GM21423 (cell line): ENCODE measurements around the gene GRIFIN.
"Not testable (repeated sequence)": the region's sequence is repeated elsewhere in the genome, so short reads cannot be mapped to it uniquely, and the experiment has no call there.

ENCODE experiments used
- ATAC-seq: cut with Tn5 transposase; IDR thresholded peaks from one replicate; pipeline ENCODE4 v1.9.1; 2021; ENCODE audit warnings: mild to moderate bottlenecking, moderate library complexity; ENCODE audit not compliant: unreplicated experiment

GRIFIN gene

DNA sequence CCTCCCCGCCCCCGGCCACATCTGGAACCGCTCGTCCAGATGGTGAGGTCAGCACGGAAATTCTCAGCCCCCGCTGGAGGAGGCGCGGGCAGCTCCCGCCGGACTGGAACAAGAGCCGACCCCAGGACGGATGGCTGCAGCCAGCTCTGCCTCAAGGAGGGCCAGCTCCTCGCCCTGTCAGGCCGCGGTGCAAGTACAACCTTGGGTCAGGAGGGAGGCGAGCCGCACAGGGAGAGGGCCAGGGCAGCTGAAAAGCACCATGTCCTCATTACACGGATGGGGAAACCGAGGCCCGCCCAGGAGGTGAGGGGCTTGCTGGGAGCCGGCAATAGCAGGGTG, 3.8 kb upstream of the GRIFIN start:
- no peak for ATAC-seq

DNA sequence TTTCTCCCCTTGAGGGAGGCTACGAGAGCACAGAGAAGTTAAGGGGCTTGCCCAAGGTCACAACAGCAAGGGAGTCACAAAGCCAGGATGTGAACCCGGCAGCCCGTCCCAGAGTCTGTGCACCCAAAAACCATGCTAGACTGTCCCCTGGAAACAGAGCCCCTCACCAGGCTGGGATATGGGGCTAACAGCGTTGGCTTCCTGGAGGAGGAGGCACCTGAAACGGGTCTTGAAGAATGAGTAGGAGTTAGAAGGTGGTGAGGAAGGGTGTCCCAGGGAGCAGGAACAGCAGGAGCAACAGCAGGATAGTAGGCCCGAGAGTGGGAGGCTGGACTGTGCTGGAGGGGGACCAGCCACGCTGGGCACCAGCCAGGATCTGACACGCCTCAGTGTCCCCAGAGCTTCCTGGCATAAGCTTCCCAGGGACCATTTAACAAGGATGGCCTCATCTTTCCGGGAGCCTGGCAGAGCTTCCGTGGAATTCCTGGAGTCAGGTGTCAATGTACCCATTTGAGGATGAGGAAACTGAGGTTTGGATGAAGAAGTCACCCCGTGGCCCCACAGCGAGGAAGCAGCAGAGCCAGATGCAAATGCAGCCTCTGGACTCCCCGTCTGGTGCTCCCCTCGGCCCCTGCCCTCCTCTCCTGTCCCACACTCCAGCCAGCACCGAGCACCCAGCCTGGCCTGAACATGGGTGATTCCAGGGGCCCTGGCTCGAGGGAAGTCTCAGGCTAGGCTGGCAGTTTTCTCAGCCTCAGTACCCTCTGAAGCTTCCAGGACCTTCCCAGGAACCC, 3.3 kb upstream of the GRIFIN start:
- no peak for ATAC-seq

DNA sequence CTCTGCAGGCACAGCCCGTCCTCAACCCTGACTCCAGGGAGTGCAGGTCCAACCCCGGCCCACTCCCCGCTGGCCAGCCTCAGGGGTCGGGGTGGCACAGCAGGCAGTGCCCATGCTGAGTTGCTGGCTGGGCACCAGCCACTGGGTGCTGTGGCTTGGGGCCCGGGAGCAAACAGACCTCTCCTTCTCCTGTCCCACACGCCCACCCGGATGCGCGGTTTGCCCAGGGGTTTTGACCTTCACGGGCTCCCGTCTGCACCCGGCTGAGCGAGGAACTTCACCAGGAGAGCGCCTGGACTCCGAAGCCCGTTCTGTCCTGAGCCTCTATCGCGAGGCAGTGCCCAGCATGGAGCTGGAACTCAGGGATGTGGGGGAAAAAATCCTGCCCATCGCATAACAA, 2.6 kb upstream of the GRIFIN start:
- no peak for ATAC-seq

DNA sequence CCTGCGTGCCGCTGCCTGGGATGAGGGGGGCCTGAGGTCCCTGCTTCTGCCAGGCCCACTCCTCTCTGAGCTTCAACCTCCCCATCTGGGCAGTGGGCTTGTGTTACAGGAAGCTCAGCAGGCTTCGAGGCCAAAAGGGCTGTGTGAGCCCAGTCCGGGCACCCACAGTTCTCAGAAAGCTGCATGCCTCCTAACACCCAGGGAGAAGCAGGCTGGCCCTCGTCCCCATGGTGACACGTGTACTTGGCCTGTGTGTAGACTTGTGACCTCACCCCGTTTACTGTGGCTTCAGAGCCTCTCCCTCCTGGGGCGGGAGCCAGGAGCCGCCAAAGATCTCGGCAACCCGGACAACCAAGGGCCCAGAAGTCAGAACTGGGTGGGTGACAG, 2.2 kb upstream of the GRIFIN start:
- ATAC-seq = no peak

DNA sequence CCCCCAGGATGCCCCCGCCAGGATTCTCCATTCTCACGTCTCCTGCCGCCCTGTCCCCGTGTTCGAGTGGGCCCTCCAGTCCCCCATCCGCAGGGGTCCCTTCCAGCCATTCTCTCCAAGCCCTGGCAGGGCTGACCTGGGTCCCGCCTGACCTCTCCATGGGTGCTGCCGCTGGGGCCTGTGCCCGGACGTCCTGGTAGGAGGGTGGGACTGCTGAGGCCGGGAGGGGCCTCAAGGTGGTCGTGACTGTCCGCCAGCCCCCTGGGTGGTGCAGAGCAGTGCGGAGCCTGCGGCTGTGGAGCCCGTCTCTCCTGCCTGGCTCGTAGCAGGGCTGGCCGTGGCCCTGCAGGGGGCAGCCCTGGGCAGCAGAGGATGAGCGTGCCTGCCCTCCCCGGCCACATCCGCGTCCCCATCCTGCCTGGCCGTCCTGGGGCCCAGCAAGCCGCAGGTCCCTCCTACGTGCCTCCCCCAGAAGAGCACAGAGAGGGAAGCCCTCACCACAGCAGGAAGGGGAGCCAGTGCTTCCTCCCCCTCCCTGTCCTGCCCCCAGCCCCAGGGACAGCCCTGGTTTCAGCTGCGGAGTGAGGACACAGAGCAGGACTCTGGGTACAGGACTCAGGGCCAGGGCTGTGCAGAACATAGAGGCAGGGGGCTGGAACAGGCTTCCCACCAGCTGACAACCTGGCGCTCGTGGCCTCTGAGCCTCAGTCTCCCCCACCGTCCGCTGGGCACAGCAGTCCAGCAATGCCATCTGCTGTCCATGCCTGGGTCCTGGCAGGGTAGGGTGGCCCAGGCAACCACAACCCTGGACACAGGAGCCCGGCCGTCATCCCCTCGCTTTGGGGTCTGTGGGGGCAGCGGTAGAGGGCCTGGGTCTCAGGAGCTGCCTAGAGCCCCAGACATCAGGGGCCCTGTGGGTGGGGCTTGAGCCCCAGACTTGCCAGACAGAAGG, 1.5 kb upstream of the GRIFIN start:
- peak; percentile 77 for ATAC-seq

DNA sequence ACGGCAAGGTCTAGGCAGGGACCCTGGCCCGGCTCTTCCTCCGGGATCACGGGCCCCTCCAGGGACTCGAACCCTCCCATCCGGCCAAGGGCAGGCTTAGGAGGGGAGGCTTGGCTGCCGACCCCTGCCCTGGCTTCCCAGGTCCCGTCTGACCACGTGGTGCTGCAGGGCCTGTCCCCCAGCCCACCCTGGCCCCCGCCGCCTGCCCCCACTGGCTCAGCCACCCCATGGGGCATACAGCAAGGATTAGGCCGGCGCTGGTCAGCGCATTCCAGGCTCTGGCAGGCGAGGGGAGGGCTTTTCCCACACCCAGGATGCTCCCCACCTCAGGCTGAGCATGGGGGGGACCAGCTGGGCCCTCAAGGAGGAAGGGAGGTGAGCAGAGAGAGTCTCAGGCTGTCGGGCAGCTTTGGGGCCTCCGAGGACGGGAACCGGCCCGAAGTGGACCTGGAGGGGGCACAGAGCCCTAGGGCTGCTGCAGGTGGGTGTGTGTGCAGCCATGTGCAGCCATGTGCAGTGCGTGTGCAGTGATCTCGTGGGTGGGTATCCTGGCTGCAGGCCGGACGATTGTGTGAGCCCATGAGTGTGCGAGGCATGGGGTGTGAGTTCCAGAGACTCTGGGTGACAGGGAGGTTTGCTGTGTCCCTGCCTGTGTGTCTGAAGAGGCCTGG, 713 bp upstream of the GRIFIN start:
- no peak for ATAC-seq

DNA sequence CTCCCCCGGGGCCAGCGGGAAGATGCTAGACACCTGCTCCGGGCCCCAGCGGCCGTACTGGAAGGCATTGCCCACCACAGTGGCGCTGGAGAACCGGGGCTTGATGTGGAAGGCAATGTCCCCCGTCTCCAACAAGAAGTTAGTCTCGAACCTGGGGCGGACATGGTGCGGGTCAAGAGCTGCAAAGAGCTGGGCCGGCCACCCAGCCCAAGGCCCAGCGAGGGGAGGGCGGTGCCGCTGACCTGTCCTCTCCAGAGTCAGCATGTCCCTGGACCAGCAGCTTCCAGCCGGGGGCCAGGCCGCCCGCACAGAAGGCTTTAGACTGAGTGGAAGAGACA, 551 bp downstream of the GRIFIN start:
- no peak for ATAC-seq

DNA sequence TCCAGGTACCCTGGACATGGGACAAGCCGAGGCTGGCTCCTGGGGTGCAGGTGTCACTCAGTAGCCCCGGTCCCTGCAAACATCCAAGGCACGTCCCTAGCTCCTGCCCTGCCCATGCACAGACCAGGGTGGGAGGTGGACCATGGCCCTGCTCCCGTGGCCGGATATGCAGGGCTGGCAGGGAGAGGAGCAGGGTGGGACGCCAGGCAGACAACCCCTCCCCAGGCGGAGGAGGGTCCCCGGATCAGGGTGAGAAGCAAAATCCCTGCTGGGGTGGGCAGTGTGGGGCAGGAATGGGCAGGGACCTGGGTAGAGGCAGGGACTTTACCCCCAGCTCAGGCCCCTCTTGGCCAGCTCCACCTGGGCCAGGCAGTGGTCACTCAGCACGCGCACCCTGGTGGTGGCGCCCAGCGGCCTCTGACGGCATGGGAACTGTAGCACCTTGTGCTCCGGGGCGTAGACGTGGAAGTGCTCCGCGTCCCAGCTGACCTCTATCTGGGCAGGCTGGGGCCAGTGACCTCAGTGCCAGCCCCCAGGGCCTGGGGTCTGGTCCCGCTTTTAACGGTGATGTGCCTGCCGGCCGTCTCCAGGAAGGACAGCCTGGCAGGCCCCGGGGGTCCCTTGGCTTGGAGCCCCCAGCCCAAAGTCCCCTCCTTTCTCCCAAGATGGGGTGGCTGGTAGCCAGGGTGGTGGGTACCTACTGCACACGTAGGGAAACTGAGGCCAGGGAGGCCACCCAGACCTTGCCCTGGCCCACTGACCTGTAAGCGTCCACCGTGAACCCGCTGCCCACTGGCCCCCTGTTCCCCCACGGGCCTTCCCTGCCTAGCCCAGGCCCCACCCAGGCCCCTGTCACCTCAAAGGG, 1.2 kb downstream of the GRIFIN start:
- no peak for ATAC-seq

DNA sequence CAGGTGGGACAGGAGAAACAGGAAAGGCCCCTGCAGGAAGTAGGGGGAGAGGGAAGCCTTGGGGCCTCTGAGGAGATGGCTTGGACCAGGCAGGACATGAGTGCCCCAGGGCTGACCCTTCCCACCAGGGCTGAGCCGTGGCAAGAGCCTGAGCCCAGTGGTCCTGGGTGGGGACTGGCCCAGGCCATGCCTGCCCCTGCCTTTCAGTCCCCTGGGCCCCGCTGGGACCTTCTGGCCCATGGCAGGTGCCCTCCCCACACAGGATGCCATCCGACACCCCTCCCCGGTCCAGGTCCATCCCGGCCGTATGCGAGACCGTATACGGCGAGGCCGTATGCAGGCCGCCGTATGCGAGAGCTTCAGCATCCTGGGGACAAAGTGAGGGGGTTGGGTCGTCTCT, 2.0 kb downstream of the GRIFIN start:
- no peak for ATAC-seq

DNA sequence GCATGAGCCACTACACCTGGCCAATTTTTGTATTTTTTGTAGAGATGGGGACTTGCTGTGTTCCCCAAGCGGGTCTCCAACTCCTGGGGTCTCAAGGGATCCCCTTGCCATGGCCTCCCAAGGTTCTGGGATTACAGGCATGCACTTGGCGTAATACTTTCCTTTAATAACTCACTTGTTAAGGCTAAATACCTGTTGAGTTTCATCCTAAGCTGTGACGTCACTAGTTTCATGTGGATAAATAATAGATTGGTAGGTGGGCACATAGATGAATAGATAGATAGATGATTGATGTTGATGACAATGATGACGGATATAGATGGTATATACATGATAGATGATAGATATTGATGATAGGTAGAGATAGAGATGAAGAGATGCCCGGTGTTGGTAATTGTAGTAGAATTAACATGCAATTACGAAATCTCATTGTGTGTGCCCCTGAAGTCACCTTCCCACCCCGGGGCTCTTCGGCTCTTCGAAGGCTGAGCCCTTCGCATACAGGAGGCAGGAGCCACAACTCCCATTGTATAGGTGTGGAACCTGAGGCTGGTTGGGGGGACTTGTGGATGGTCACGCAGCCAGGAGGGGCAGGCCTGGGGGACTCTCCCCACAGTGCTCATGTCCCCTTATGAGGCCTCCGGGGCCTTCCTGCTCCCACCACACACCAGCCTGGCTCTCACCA, 2.6 kb downstream of the GRIFIN start:
- ATAC-seq = no peak

DNA sequence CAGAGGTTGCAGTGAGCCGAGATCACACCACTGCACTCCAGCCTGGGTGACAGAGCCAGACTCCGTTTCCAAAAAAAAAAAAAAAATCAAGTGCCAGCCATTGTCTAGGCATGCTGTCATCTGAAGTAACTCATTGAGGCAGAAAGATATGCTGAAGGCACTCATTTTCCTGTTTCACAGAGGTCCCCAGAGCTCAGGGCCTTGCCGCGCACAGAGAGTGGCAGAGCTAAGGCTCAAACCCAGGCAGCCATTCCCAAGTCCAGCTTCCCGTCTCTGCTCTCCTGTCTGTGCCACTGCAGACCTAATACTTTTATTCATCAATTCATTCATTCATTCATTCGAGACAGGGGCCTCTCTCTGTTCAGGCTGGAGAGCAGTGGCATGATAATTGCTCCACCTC, 3.5 kb downstream of the GRIFIN start:
- no peak for ATAC-seq

DNA sequence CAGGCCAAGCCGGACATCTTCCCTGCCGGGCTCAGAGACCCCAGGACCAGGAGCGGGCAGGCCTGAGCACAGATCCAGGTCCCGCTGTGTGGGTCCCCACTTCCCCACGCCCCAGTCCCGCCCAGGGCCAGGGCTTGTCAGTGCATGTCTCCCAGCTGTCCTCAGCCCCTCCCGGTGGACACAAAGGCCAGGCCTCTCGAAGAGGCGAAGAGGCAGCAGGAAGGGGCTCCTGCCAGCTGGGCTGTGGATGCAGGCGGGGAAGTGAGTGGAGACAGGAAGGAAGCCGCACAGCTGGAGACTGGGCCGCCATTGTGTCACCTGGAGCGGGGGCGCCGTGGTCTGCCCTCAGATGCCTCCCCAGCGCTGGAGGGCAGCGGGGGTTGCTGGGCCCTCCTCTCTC, 4.8 kb downstream of the GRIFIN start:
- ATAC-seq = no peak

DNA sequence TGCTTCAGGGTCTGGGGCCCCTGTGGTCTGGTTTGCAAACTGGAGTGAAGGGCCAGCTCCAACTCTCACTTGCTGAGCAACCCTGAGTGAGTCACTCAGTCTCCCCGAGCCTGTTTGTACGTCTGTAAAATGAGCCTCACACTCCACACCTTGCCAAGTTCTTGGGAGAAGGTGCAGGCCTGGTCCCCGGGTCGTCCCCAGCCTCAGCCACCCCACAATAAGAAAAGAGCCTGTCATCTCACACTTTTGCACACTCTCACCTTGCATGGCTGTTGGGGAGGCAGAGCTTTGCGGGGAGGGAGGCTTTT, 5.2 kb downstream of the GRIFIN start:
- ATAC-seq = no peak

DNA sequence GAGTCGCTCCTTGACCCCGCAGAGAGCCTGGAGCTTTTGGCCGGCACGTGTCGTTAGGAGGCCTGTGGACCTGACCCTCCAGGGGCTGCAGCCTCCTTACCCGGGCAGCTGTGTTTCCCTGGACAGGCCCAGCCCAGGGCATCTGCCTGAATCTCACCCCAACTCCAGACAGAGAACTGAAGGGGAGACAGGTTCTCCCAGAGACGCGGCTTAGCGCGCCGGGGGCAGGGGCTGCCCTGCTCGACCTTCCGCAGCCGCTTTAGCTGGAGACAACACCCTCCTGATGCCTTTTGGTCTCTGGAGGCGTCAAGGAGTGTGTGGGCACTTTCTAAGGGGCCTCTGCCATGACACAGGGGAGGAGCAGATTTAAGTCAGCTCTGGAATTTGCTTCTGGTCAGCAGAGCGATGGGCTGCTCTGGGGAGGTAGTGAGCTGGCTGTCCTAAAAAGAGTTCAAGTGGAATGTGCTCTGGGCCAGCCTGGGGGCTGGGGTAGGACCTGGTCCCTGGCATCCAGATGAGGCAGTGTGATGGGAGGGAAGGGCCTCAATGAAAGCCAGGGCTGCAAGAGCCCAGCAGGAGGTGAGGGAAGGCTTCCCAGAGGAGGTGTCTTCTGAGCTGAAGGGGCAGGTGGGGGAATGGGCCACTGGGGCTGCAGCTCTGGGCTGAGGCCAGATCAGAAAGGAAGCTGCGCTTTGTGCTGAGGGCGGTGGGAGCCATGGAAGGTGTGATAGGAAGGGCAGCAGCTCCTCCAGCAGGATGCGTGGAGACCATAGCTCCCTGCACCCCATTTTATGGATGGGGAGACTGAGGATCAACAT, 5.8 kb downstream of the GRIFIN start:
- no peak for ATAC-seq

DNA sequence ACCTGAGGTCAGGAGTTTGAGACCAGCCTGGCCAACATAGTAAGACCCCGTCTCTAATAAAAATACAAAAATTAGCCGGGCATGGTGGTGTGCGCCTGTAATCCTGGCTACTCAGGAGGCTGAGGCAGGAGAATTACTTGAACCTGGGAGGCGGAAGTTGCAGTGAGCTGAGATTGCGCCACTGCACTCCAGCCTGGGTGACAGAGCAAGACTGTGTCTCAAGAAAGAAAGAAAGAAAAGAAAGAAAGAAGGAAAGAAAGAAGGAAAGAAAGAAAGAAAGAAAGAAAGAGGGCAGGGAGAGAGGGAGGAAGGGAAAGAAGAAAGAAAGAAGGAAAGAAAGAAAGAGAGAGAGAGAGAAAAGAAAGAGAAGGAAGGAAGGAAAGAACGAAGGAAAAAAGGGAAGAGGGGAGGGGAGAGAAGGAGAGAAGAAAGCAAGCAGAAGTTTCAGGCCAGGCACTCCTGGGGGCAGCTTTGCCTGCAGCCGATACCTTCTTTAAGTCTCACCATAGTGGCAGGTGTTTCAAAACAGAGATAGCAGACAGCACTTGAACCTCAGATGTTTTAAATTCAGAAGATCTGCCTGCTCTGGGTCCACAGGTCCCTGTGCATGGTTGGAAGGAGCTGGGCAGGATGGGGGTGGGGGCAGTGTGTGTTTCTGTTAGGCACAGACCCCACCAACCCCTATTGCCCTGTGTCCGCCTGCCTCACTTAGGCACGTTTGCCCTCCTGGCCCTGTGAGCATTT, 6.6 kb downstream of the GRIFIN start:
- ATAC-seq = not testable (repeated sequence)

DNA sequence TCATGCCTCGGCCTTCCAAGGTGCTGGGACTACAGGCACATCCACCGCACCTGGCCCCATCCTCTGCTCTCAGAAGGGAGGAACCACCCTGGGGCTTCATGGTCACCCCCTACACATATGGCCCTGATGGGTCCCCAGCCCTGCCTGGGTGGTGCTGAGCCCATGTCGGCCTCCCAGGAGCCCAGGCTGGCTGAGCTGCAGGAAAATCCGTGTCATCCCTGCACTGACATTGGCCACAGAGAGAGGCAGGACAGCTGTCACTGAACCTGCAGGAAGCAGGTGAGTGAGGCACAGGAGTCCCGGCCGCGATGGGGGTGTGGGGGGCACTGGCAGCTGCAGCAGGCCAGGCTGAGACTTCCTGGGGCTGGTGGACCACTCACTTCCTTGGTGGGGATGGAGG, 8.0 kb downstream of the GRIFIN start:
- no peak for ATAC-seq

DNA sequence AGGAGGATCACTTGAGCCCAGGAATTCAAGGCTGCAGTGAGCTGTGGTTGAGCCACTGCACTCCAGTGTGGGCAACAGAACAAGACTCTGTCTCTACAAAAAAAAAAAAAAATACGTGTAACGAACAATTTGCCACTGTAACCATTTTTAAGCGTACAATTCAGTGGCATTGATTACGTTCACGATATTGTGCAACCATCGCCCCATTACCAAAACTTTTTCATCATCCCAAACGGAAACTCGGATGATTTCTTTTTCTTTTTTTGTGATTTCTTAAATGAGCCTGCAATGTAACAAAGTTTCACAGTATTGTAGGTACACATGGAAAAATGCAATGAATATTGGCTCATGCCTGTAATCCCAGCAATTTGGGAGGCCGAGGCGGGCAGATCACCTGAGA, 9.5 kb downstream of the GRIFIN start:
- ATAC-seq = no peak

DNA sequence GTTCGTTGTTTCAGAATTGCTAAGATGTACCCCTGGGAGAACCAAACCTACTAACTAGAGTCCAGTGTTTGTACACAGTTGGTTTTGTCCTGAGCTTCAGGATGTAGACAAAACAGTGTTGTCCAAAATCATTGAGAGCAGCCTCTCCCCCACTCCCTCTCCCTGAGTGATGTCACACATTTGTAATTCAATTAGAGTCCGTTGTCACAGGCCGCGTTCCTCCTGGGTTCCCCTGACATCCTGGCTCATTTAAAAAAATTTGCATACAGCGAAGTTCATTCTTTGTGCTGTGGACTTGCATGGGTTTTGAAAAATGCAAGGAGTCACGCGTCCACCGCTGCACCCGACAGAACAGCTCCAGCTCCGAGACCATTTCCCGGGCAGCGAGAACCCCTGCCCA, 10.3 kb downstream of the GRIFIN start:
- ATAC-seq = no peak

DNA sequence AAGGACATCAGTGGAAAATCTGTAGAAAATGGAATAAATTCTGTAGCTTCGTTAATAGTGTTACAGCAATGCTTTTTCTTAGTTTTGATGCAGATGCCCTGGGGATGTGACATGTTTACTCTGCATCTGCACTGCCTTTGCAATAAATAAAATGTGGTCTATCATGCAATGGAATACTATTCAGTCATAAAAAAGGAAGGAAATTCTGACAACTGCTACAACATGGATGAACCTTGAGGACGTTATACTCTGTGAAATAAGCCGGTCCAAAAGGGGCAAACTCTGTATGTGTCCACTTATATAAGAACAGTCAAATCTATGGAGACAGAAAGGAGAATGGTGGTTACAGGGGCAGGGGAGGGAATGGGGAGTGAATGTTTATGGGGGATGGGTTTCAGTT, 13.5 kb downstream of the GRIFIN start:
- no peak for ATAC-seq
